TTC549 (cell line): Measurements from ENCODE around the gene FAM83F.

ENCODE experiments used
- FAIRE-seq: peaks from 2 replicates; lab custom pipeline; 2012; peaks lifted over from hg19 to GRCh38; lab: Jason Lieb, UNC

Gene FAM83F

GRCh38 chr22:40071720-40072119 lies 77.0 kb downstream of the FAM83F start:
- FAIRE-seq = no peak

DNA sequence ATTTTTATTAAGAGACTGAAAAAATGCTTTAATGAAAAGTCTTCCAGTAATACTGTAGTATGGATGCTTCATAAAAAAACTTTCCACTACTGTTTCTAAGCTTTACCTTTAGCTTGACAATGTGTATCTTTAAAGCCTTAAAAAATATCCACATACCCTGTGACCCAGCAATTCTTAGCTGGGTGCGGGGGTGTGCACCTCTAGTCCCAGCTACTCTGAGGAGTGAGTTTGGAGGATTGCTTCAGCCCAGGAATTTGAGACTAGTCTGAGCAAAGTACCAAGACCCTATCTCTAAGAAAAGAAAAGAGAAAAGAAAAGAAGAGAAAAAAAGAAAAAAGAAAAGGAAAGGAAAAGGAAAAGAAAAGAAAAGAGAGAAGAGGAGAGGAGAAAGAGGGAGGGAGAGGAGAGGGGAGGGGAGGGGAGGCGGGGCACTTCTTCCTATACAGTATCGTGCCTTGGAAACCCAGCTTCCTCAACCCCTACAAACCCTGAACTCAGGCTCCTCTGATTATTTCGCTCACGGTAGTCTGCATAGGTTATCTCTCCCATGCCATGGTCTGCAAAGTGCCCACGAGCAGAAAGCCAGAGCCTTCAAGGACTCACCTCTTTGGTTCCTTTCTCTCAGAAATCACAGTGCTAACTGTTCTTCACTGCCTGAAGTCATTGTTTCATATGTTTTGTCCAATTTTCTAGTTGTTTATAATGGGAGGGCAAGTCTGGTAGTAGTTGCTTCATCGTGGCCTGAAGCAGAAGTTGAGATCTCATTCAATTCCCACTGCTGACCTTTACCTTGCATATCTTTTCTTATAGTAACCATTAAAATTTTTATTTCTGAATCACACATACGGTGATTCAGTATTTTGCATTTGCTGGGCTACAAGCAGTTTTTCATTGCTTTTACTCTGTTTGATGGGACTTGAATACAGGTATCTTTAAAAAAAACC lies 82.2 kb downstream of the FAM83F start:
- FAIRE-seq = no peak

- no peak for FAIRE-seq
These were observed 82.9 kb downstream of the FAM83F start for GRCh38 chr22:40077646-40078016.

DNA sequence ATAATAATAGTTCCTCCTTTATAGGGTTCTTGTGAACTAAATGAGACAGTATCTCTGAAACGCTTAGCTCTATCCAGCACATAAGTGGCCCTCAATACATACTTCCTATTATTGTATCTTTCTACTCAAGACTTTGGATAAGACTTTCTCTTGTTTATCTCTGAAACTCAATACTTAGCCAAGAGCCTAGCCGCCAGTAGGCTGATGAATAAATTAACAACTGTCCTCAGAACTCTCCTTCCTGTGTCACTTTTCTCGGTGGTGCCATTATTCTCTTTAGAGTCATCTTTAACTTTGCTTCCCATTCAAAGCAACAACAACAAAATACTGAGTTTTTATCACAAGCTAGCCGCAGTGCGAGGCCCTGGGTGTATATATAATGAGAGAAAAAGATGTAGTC lies 86.9 kb downstream of the FAM83F start:
- FAIRE-seq = no peak

DNA sequence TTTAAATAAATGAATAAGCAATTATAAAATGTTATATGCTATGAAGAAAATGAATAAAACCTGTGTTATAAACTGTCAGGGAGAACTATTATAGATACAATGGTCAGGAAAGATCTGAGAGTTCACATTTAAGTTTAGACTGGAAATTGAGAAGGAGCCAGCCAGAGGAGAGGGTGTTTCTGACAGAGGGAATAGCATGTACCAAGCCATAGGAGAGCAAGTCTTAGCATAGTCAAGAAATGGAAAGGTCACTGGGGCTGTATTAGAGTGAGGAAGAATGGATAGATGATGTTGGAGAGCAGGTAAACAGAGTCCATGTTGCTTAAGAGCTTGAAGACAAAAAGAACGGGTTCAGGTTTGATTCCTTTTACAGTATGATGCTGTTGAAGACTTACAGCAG lies 87.4 kb downstream of the FAM83F start:
- FAIRE-seq = no peak

DNA sequence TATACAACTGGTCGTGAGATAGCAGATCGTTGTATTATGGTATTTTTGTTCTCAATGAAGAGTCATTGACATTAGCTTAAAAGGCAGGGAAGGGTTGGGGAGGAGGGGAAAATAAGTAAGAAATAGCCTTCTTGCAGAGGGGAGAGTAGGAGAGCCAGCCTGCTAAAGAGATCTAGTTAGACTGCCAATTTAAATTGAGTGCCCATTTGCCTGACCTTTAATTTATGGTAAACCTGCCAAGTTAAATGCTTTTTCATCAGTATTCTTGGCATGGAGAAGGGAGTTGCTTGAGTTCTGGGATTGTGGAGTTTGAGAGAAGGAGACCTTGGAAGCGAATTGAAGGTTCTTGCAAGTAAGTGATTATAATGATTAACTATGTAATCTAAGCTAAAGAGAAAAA lies 89.0 kb downstream of the FAM83F start:
- FAIRE-seq = no peak

DNA sequence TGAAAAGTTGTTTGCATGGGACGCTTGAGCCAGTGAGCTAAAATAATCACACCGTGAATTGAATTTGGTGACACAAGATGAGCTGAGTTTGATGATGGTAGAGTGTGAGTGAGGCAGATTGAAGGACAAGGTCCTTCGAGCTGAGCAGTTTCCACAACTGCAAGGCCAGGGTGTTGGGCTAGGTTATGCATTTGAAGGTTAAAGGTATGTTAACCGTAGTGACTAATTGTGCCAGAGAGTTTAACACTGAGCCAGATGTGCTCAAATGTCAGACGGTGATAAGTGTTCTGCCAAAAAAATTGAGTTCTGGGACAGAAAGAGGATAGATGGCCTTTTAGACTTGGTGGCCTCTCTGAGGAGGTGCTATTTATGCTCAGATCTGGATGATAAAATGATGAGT lies 89.5 kb downstream of the FAM83F start:
- no peak for FAIRE-seq

DNA sequence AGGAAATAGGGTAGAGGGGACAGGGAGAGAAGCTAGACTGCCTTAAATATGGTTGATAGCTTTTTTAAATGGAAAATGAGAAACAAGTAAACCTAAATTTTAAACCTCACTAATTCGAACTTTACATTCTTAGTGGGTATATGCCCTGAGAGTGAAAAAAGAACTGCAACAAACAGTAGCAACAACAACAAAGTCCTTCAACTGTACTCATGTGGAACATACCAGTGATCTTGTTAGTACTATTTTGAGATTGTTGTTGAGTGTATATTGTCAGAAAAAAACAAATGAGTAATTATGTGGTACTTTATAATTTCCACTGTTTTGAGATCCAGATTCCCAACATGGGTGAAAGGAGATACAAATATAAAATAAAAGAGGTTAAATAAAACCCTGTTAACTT lies 94.1 kb downstream of the FAM83F start:
- FAIRE-seq = no peak
